Small intestine (tissue), 16 donors: ENCODE measurements around the gene RSPO3. TPM values are rescaled to one million over a fixed set of nuclear protein-coding genes. Genes with fewer than 3 reads are reported as not detected.

Experiments
- DNase-seq, 2 donors: peaks; one replicate each; pipeline versions ENCODE4 v3.0.0 to v3.0.0-alpha.2; 2013
- FAIRE-seq: peaks from 2 replicates; lab custom pipeline; 2012; peaks lifted over from hg19 to GRCh38; lab: Jason Lieb, UNC
- H3K27ac ChIP-seq, 3 donors: one replicate each; pipeline ENCODE4 v1.5.1; 2013; ENCODE audit warnings: low read length in 2 of 3, mild to moderate bottlenecking in 2 of 3, control low read depth in 1 of 3, inconsistent platforms in 1 of 3, low read depth in 1 of 3, moderate library complexity in 1 of 3
- H3K27me3 ChIP-seq, 3 donors: one replicate each; pipeline ENCODE4 v1.6.1; 2013; ENCODE audit warnings: low read length in 3 of 3, inconsistent platforms in 1 of 3; ENCODE audit not compliant: control insufficient read depth in 3 of 3, insufficient read depth in 3 of 3
- H3K36me3 ChIP-seq, 3 donors: one replicate each; pipeline ENCODE4 v1.6.1; 2013; ENCODE audit warnings: low read length in 3 of 3, inconsistent platforms in 1 of 3, low read depth in 1 of 3, mild to moderate bottlenecking in 1 of 3, moderate library complexity in 1 of 3; ENCODE audit not compliant: control insufficient read depth in 3 of 3, insufficient read depth in 2 of 3
- H3K4me1 ChIP-seq, 3 donors: one replicate each; pipeline ENCODE4 v1.6.1; 2013; ENCODE audit warnings: low read length in 2 of 3, inconsistent platforms in 1 of 3, low read depth in 1 of 3, mild to moderate bottlenecking in 1 of 3, moderate library complexity in 1 of 3; ENCODE audit not compliant: control insufficient read depth in 3 of 3, insufficient read depth in 2 of 3
- H3K4me3 ChIP-seq, 3 donors: one replicate each; pipeline ENCODE4 v1.5.1; 2013; ENCODE audit warnings: low read length in 3 of 3, control low read depth in 1 of 3, inconsistent platforms in 1 of 3, low read depth in 1 of 3, mild to moderate bottlenecking in 1 of 3, moderate library complexity in 1 of 3
- H3K9me3 ChIP-seq, 2 donors: one replicate each; pipeline ENCODE4 v1.6.1; 2013; ENCODE audit warnings: low read depth in 1 of 2, low read length in 1 of 2; ENCODE audit not compliant: control insufficient read depth in 2 of 2, insufficient read depth in 1 of 2
- WGBS, 3 donors: extraction: QIAGEN DNeasy Blood & Tissue Kit; methylation state at CpG; one replicate each; pipeline ENCODE4 v1.1.7; 2013; 5-methylcytosine and 5-hydroxymethylcytosine counted together
- long read RNA-seq, 10 donors: transcript quantifications; one replicate each; lab custom pipeline, GENCODE V29; 2026
- polyA plus RNA-seq, 4 donors: library from polyadenylated mRNA; stranded (reverse) in 3 of 4; unstranded in 1 of 4; fragments of 200-250 nt in 3 of 4; fragments of 120-200 nt in 1 of 4; gene quantifications; one replicate each; pipeline versions ENCODE4 v1.2.1 to v1.2.3, GENCODE V29; 2013
- donor health status: healthy with polysubstance abuse.
- donor health status: control.
- donor health status: control.
- donor health status: Bipolar disorder and iron deficiency.
- donor health status: healthy.

The RSPO3 gene, protein sequence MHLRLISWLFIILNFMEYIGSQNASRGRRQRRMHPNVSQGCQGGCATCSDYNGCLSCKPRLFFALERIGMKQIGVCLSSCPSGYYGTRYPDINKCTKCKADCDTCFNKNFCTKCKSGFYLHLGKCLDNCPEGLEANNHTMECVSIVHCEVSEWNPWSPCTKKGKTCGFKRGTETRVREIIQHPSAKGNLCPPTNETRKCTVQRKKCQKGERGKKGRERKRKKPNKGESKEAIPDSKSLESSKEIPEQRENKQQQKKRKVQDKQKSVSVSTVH
- 1 to 10 TPM in 2 of 4 donors, under 1 TPM in 1, not detected in 1; 0.54 to 6.7 (median 1.6) TPM for polyA plus RNA-seq
- long read RNA-seq, donor 1: 0 reads
- long read RNA-seq, donor 2: 0 reads
- long read RNA-seq, donor 3: 0 reads
- long read RNA-seq, donor 4: 0 reads
- long read RNA-seq, donor 5: 0 reads
- long read RNA-seq, donor 6: 0 reads
- long read RNA-seq, donor 7: 0 reads
- long read RNA-seq, donor 8, partial matches to known transcripts: 0 of 1 reads
- long read RNA-seq, donor 8, other reads (novel, unspliced or antisense): 0 of 1 reads
- long read RNA-seq, donor 9: 0 reads
- long read RNA-seq, donor 10, transcript RSPO3-201 (5 exons, 2,697 nt): major isoform, 8 of 8 reads
- long read RNA-seq, donor 10, partial matches to known transcripts: 0 of 8 reads
- long read RNA-seq, donor 10, other reads (novel, unspliced or antisense): 0 of 8 reads

DNA sequence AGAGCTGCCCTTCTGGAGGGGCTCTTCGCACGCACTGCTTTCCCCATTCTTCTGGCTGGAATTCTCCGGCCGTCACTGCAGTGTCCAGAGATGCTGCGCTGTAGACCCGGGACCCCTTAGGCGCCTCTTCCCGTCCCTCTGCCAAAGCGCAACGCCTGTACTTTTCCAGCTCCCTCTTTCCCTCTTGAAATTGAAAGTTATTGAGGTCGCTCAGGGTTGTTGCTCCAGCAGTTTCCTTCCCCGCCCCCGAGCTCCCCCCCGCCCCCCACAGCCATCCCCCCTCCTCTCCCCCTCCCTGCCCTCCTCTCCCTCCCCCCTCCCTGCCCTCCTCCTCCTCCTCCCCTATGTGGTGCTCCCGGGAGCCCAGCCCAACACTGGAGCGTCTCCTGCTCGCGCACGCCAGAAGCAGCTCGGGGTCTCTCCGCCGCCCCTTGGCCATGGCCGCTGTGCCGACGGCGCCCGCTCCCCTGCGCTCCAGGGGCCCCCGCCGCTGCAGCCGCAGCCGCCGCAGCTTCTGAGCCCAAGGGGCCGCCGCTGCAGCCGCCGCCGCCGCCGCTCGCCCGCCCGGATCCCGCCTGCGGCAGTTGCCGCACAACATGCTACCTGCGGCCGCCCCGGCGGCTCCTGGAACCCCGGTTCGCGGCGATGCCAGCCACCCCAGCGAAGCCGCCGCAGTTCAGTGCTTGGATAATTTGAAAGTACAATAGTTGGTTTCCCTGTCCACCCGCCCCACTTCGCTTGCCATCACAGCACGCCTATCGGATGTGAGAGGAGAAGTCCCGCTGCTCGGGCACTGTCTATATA, at the start of gene RSPO3:
TSS of gene RSPO3 (plus strand) at position 374 of the 804 bp plus-strand sequence. CDS start 522 bp downstream, outside the sequence.
- Histone ChIP-seq H3K4me1 (peaks cover 0 to 4% (median 0%) of the 10 kb centered on the region in 3 donors), H3K36me3 (no peaks in the 10 kb centered on the region), H3K9me3 (no peaks in the 10 kb centered on the region), H3K4me3 (peak within 1 kb of the TSS; percentile 23 to 50 (median 30)), H3K27ac (peak within 1 kb of the TSS in 1 of 3 donors; percentile 76), H3K27me3 (peaks cover 15 to 57% (median 26%) of the 10 kb centered on the region in 3 donors)
- DNase-seq (peak in 1 of 2 donors; percentile 24), FAIRE-seq (no peak)
- WGBS, 3 donors: 1 to 2% (median 2%) methylated on average over 54 to 62 of the region's 63 CpGs

DNA sequence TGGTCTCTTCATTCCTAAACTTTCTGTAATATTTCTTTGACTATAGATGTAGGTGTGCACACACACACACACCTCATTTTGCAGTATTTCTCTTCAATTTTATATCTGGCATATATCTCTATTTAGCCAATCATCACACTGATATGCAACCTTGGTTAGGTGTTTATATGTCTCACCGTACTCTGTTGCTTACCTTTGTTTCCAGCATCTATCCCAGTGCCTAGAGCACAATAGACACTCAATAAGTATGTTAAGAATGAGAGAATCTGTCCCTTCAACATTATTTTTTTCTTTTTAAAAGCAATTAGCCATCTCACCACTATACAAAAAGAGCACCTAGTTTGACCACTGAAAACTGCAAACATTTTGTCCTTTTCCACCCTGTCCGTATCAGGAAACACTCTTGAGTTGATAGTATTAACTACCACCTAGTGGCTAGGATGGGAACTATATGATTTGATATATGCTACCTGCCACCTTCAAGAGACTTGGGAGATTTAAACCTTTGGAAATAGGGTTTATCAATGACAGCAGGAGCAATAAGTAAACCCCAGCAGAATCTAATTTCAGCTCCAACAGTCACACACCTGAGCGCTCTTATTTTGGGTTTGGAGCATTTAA, 48.7 kb upstream of the RSPO3 start:
- DNase-seq: peak; percentile 5 to 7

DNA sequence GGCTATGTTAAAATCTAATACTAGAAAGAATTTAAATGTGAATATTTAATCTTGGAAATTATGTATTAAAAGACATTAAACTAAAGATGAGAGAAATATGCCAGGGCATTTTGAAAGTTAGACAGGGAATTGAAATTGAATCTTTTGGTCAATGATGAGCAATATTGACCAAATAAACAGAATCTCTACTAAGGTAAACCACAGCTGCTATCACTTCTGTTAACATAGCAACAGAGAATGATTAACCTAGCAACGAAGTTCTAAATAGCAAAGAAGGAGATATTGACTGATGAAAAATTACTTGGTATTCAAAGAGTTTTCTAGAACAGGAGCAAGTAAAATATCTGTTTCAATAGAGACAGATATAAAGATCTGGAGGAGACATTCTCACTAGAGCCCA, 45.2 kb upstream of the RSPO3 start:
- Histone ChIP-seq H3K4me3 (no peak overlapping the region), H3K27ac (no peak overlapping the region), H3K27me3 (no peaks in the 10 kb centered on the region), H3K36me3 (no peaks in the 10 kb centered on the region), H3K4me1 (no peaks in the 10 kb centered on the region), H3K9me3 (no peaks in the 10 kb centered on the region)
- WGBS, 3 donors: 5 to 31% (median 13%) methylated on average over 1 of the region's 1 CpG
- no peak for DNase-seq
- no peak for FAIRE-seq

More for the DNA sequence above, 48.7 kb upstream of the RSPO3 start:
- Histone ChIP-seq H3K36me3 (no peaks in the 10 kb centered on the region), H3K9me3 (no peaks in the 10 kb centered on the region), H3K4me1 (no peaks in the 10 kb centered on the region), H3K4me3 (no peak overlapping the region), H3K27ac (no peak overlapping the region), H3K27me3 (no peaks in the 10 kb centered on the region)
- no peak for FAIRE-seq
- 53 to 58% (median 57%) methylated on average over 3 of the region's 3 CpGs for WGBS, 3 donors

DNA sequence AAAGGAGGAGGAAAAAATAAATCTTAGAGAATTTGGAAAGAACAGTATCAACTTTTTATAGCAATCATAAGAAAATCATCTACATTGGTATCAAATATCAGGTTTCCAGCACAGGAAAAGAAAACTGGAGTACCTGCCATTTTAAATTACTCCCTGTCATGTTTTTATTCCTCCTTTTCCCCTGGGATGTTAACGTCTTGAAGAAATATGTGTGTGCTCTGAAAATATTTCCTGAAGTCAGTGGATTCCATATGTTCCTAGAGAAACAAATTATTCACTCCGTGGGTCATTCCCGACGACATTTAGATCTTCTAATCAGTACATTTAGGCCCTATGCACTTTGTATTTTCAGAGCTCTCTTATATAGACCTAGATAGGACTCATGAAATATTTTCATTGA, 42.0 kb upstream of the RSPO3 start:
- no peak overlapping the region for H3K4me3 ChIP-seq
- H3K27me3 ChIP-seq: no peaks in the 10 kb centered on the region
- DNase-seq (no peak), FAIRE-seq (no peak)
- WGBS, 3 donors: 70 to 74% (median 72%) methylated on average over 4 of the region's 4 CpGs
- no peaks in the 10 kb centered on the region for H3K4me1 ChIP-seq
- H3K27ac ChIP-seq: no peak overlapping the region
- no peaks in the 10 kb centered on the region for H3K36me3 ChIP-seq
- no peaks in the 10 kb centered on the region for H3K9me3 ChIP-seq

DNA sequence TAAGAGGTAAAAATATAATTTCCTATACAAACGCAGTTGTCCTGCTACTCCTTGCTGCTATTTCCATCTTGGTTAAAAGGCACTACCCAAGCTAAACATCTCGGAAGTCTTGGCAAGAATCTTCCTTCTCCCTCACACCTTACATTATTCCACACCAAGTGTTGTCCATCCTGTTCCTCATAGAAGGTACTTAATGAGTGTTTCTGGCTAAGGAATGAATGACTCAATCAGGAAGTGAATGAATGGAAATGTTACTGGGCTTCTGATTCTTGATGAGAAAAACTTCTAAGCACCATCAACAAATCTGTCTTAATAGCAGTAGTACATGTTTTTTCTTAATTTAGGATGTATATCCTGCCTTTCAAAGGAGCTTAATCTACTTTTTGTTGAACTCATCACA, 40.6 kb upstream of the RSPO3 start:
- Histone ChIP-seq H3K4me3 (no peak overlapping the region), H3K27ac (no peak overlapping the region), H3K27me3 (no peaks in the 10 kb centered on the region), H3K4me1 (no peaks in the 10 kb centered on the region), H3K36me3 (no peaks in the 10 kb centered on the region), H3K9me3 (no peaks in the 10 kb centered on the region)
- DNase-seq (no peak), FAIRE-seq (no peak)
- WGBS, 3 donors: 86 to 89% (median 86%) methylated on average over 2 of the region's 2 CpGs

DNA sequence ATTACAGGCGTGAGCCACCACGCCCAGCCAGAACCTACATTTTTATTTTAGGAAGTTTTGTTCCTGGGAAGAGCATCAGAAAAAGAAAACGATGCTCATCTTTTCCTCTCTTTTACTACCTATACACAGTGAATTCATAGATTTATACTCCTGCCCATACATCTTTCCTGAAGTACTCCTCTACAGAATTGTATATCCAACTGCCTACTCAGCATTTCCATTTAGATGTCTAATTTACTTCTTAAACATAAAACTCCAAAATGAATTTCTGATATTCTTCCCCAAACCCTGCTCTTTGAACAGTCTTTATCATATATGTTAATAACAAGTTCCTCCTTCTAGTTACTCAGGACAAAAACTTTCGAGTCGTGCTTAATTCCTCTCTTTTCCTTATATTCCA, 39.8 kb upstream of the RSPO3 start:
- Histone ChIP-seq H3K27me3 (no peaks in the 10 kb centered on the region), H3K4me3 (no peak overlapping the region), H3K27ac (no peak overlapping the region), H3K36me3 (no peaks in the 10 kb centered on the region), H3K4me1 (no peaks in the 10 kb centered on the region), H3K9me3 (no peaks in the 10 kb centered on the region)
- DNase-seq (no peak), FAIRE-seq (no peak)
- 83 to 90% (median 86%) methylated on average over 5 of the region's 5 CpGs for WGBS, 3 donors

DNA sequence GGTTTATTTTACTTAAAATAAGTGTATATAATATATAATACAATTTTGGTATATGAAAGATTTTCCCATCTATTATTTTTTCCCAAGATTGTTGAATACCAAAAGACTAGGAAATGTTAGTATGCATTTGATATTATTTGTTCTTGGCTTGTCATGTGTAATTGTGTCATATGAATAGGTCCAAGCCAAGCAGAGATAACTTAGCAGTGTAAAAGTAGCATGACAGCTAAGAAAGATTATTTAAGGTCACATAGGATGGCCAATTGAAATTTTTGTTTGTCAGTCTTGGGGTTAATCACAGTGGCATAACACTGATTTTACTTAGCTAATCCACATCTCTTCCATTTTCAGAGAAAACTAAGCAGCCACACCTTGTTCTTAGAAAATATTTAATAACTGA, 38.8 kb upstream of the RSPO3 start:
- DNase-seq (no peak), FAIRE-seq (no peak)
- no peaks in the 10 kb centered on the region for H3K27me3 ChIP-seq
- H3K27ac ChIP-seq: no peak overlapping the region
- no peaks in the 10 kb centered on the region for H3K9me3 ChIP-seq
- H3K36me3 ChIP-seq: no peaks in the 10 kb centered on the region
- H3K4me1 ChIP-seq: no peaks in the 10 kb centered on the region
- H3K4me3 ChIP-seq: no peak overlapping the region

DNA sequence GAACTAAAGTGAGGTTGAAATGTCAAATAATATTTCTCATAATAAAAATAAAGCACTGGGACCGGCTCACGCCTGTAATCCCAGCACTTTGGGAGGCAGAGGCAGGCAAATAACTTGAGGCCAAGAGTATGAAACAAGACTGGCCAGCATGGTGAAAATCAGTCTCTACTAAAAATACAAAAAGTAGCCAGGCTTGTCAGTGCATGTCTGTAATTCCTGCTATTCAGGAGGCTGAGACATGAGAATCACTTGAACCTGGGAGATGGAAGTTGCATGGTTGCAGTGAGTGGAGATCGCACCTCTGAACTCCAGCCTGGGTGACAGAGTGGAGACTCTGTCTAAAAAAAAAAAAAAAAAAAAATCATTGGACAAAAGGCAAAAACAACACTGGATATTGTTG, 38.4 kb upstream of the RSPO3 start:
- H3K9me3 ChIP-seq: no peaks in the 10 kb centered on the region
- FAIRE-seq (no peak), DNase-seq (no peak)
- H3K4me1 ChIP-seq: no peaks in the 10 kb centered on the region
- H3K27ac ChIP-seq: no peak overlapping the region
- no peak overlapping the region for H3K4me3 ChIP-seq
- no peaks in the 10 kb centered on the region for H3K36me3 ChIP-seq
- WGBS, 3 donors: 77 to 90% (median 87%) methylated on average over 3 of the region's 3 CpGs
- H3K27me3 ChIP-seq: no peaks in the 10 kb centered on the region
